22Rv1 (cell line): ENCODE data around the gene SGPL1.

Experiments used
- CTCF ChIP-seq: fragments of 450-650 bp; IDR thresholded peaks from 2 replicates; pipeline ENCODE4 v1.5.1; 2017; ENCODE audit warnings: mild to moderate bottlenecking
- ZFX ChIP-seq: fragments of 450-650 bp; IDR thresholded peaks from 2 replicates; pipeline ENCODE4 v1.6.1; 2017; ENCODE audit warnings: antibody characterized with exemption, borderline replicate concordance

DNA sequence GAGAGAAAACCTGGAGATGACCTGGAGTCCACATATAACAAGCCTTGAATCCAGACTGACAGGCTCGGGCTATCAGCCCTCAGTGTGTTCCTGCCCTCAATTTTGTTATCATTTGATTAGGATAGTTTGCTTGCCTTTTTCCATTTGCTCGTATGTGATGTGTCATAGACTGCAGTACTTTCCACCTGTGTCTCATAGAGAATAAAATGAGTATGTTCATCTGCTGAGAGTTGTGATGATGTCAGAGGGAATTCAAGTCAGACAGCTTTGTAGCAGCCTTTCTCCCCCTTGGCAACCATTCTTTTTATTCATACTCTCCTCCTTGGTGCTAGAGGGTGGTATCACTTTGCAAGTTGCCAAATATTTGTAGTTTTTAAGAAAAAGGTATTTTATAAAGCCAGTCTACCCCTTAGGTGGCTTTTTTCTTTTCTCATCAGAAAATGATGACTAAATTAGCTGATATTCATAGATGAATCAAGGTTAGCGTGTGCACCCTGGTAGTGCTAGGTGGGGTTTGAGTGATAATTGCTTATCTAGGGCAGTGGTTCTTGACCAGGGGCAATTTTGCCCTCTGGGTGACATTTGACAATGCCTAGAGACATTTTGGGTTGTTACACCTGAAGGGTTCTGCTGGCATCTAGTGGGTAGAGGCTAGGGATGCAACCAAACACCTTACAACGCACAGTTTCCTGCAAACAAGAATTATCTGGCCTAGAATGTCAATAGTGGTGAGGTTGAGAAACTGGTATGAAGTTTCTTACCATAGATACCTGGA is 5.4 kb downstream of the SGPL1 start:
- TF ChIP-seq CTCF (no peak), ZFX (no peak)
